ENCODE data around the gene MAB21L3. TPM values are rescaled to one million over a fixed set of nuclear protein-coding genes. Genes with fewer than 3 reads are reported as not detected.

The MAB21L3 gene
- total and polyA plus RNA-seq, 2 of the 13 experiments (the other 11 are each of a cell fraction or from before 2014, with no cell fraction given) = 0.55 to 4.1 TPM

DNA sequence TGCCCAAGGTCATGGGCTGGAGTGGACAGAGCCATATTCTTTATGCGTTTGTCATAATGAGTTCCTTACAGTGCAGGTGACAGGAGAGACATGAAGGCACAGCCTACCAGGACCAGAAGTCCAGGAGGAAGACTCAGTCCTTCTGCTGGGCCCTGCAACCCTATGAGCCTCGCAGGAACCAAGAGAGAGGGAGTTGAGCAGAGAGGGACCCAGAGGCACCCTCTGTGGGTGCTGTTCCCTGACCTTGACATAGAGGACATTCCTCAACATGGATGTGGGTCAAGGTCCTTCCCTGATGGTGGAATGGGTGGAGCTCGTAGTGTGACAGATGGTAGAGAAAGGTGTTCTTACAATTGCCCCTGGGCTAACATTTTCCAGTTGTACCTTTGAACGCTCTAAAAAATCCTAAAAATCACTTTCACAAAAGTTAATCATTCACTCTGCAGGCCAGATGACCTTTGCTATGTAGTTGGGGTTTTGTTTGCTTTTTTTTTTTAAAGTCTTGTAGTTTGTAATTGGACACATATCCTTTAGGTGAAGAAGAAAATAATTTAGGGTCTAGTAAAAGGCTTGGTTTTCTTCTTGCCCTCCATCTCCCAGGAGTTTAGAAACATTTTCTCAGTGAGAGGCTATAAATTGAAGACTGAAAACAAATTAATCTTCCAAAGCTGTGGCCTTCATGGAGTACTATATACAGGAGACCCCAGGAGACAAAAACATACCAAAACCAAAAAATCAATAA lies 41.9 kb downstream of the MAB21L3 start (continued):
- TF ChIP-seq THAP11 (CRISPR knock-in tag; IDR thresholded peaks at IDR 0.05) (peak; percentile 52), BORCS8-MEF2B (CRISPR knock-in tag; IDR thresholded peaks at IDR 0.05) (0 out of 2 replicates have a peak, but pooled peaks have one; percentile 49), HMG20B (CRISPR knock-in tag; conservative IDR thresholded peaks at IDR 0.05) (peak; percentile 86), MYNN (CRISPR knock-in tag; IDR thresholded peaks at IDR 0.05; ENCODE audit: low read depth) (no peak), ELF3 (CRISPR knock-in tag; IDR thresholded peaks at IDR 0.05) (peak; percentile 65; the same call in 1 of the 2 replicates), FOSL2 (CRISPR knock-in tag; IDR thresholded peaks at IDR 0.05) (peak; percentile 76), RCOR2 (CRISPR knock-in tag; IDR thresholded peaks at IDR 0.05) (peak; percentile 86), HIVEP1 (CRISPR knock-in tag; IDR thresholded peaks at IDR 0.05) (no peak), HMG20A (CRISPR knock-in tag; IDR thresholded peaks at IDR 0.05; ENCODE audit: borderline replicate concordance) (peak; percentile 85), MZF1 (CRISPR knock-in tag; IDR thresholded peaks at IDR 0.05; ENCODE audit: borderline replicate concordance) (no peak), CREM (IDR thresholded peaks at IDR 0.05) (peak; percentile 78), CREM (CRISPR knock-in tag; IDR thresholded peaks at IDR 0.05) (no peak), EZH2 (conservative IDR thresholded peaks at IDR 0.05; ENCODE audit: low read depth, low read length) (no peak), HOXA3 (CRISPR knock-in tag; IDR thresholded peaks at IDR 0.05) (peak; percentile 91), ZNF775 (CRISPR knock-in tag; IDR thresholded peaks at IDR 0.05; ENCODE audit: borderline replicate concordance) (no peak), ZNF263 (CRISPR knock-in tag; IDR thresholded peaks at IDR 0.05) (no peak), CHD4 (IDR thresholded peaks at IDR 0.05; ENCODE audit: borderline replicate concordance, low read length) (peak; percentile 78; the same call in 1 of the 2 replicates), MAFF (IDR thresholded peaks at IDR 0.05; ENCODE audit: low read depth, low read length) (no peak), ZNF160 (CRISPR knock-in tag; IDR thresholded peaks at IDR 0.05) (0 out of 2 replicates have a peak, but pooled peaks have one; percentile 35), JUN (CRISPR knock-in tag; IDR thresholded peaks at IDR 0.05) (0 out of 2 replicates have a peak, but pooled peaks have one; percentile 18), SNRNP70 (IDR thresholded peaks at IDR 0.05; ENCODE audit: low read depth, low read length) (no peak), ZNF460 (CRISPR knock-in tag; IDR thresholded peaks at IDR 0.05; ENCODE audit: borderline replicate concordance) (no peak), ZNF143 (CRISPR knock-in tag; IDR thresholded peaks at IDR 0.05) (peak; percentile 60), ETV5 (CRISPR knock-in tag; IDR thresholded peaks at IDR 0.05; ENCODE audit: borderline replicate concordance) (no peak; the same call in 1 of the 2 replicates)
- TF ChIP-seq, protein P1, sequence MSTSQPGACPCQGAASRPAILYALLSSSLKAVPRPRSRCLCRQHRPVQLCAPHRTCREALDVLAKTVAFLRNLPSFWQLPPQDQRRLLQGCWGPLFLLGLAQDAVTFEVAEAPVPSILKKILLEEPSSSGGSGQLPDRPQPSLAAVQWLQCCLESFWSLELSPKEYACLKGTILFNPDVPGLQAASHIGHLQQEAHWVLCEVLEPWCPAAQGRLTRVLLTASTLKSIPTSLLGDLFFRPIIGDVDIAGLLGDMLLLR (CRISPR knock-in tag; IDR thresholded peaks at IDR 0.05) = no peak
- TF ChIP-seq, protein P2, sequence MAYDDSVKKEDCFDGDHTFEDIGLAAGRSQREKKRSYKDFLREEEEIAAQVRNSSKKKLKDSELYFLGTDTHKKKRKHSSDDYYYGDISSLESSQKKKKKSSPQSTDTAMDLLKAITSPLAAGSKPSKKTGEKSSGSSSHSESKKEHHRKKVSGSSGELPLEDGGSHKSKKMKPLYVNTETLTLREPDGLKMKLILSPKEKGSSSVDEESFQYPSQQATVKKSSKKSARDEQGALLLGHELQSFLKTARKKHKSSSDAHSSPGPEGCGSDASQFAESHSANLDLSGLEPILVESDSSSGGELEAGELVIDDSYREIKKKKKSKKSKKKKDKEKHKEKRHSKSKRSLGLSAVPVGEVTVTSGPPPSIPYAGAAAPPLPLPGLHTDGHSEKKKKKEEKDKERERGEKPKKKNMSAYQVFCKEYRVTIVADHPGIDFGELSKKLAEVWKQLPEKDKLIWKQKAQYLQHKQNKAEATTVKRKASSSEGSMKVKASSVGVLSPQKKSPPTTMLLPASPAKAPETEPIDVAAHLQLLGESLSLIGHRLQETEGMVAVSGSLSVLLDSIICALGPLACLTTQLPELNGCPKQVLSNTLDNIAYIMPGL (CRISPR knock-in tag; IDR thresholded peaks at IDR 0.05; ENCODE audit: borderline replicate concordance in 1 of 2, low read depth in 1 of 2) = no peak
- TF ChIP-seq, protein P3, sequence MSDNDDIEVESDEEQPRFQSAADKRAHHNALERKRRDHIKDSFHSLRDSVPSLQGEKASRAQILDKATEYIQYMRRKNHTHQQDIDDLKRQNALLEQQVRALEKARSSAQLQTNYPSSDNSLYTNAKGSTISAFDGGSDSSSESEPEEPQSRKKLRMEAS (IDR thresholded peaks at IDR 0.05) = peak; percentile 49; the same call in 1 of the 2 replicates
- TF ChIP-seq, protein P4, sequence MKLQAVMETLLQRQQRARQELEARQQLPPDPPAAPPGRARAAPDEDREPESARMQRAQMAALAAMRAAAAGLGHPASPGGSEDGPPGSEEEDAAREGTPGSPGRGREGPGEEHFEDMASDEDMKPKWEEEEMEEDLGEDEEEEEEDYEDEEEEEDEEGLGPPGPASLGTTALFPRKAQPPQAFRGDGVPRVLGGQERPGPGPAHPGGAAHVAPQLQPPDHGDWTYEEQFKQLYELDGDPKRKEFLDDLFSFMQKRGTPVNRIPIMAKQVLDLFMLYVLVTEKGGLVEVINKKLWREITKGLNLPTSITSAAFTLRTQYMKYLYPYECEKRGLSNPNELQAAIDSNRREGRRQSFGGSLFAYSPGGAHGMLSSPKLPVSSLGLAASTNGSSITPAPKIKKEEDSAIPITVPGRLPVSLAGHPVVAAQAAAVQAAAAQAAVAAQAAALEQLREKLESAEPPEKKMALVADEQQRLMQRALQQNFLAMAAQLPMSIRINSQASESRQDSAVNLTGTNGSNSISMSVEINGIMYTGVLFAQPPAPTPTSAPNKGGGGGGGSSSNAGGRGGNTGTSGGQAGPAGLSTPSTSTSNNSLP (IDR thresholded peaks at IDR 0.05; ENCODE audit: low read depth, low read length) = peak; percentile 15; the same call in 1 of the 2 replicates
